NB4 (cell line): ENCODE measurements around the gene CD46.

Source experiments
- DNase-seq: peaks from one replicate; pipeline ENCODE4 v3.0.0; 2010; ENCODE audit warnings: low read depth
- H3K4me3 ChIP-seq: one replicate; pipeline ENCODE4 v1.5.1; 2011; ENCODE audit warnings: mild to moderate bottlenecking, low read depth, low read length, moderate library complexity
- CTCF ChIP-seq: IDR thresholded peaks from one replicate; pipeline ENCODE4 v1.5.1; 2012; ENCODE audit warnings: low read depth, low read length
- MAX ChIP-seq: IDR thresholded peaks from 2 replicates; pipeline ENCODE4 v1.6.1; 2011; ENCODE audit warnings: low read depth, low read length
- MYC ChIP-seq: IDR thresholded peaks from 2 replicates; pipeline ENCODE4 v1.6.1; 2011; ENCODE audit warnings: low read depth, low read length
- POLR2A ChIP-seq: IDR thresholded peaks from 2 replicates; pipeline ENCODE4 v1.6.1; 2011; ENCODE audit warnings: mild to moderate bottlenecking; ENCODE audit not compliant: insufficient read length; ENCODE audit errors: extremely low read depth

The CD46 gene

GRCh38 chr1:207815466-207815865 is 63.6 kb downstream of the CD46 start:
- TF ChIP-seq POLR2A (no peak), CTCF (no peak), MAX (no peak), MYC (no peak)
- H3K4me3 ChIP-seq, result no peak overlapping the region
- no peak for DNase-seq

GRCh38 chr1:207815913-207816291 is 64.0 kb downstream of the CD46 start:
- no peak overlapping the region for H3K4me3 ChIP-seq
- DNase-seq, result peak; percentile 71
- no peak for TF ChIP-seq MYC

- TF ChIP-seq POLR2A (no peak), MAX (no peak), CTCF (no peak), MYC (no peak)
- no peak for DNase-seq
These were observed 65.3 kb downstream of the CD46 start for GRCh38 chr1:207817166-207817565.

GRCh38 chr1:207817778-207818751 is 66.2 kb downstream of the CD46 start:
- TF ChIP-seq MYC, result no peak
- no peak for TF ChIP-seq CTCF
- TF ChIP-seq MAX, result no peak
- TF ChIP-seq POLR2A, result no peak
- DNase-seq, result no peak
- H3K4me3 ChIP-seq, result no peak overlapping the region

More at GRCh38 chr1:207817166-207817565, 65.3 kb downstream of the CD46 start:
- H3K4me3 ChIP-seq, result no peak overlapping the region

GRCh38 chr1:207818971-207819451 is 67.2 kb downstream of the CD46 start:
- TF ChIP-seq MAX, result no peak
- no peak for TF ChIP-seq CTCF
- TF ChIP-seq POLR2A, result no peak
- TF ChIP-seq MYC, result no peak
- H3K4me3 ChIP-seq, result no peak overlapping the region

GRCh38 chr1:207820568-207821463 is 69.0 kb downstream of the CD46 start:
- DNase-seq, result no peak
- TF ChIP-seq MAX, result no peak
- TF ChIP-seq POLR2A, result no peak
- TF ChIP-seq MYC, result no peak
- TF ChIP-seq CTCF, result no peak
- H3K4me3 ChIP-seq, result no peak overlapping the region

More at GRCh38 chr1:207818971-207819451, 67.2 kb downstream of the CD46 start:
- DNase-seq, result no peak
